HTR-8/SVneo (cell line): ENCODE measurements around the gene PRR22.

Experiments used
- DNase-seq: peaks from one replicate; pipeline ENCODE4 v3.0.0; 2011; ENCODE audit warnings: low spot score, mixed read lengths; ENCODE audit not compliant: insufficient read length
- FAIRE-seq: peaks from 2 replicates; lab custom pipeline; 2011; peaks lifted over from hg19 to GRCh38; lab: Jason Lieb, UNC

The PRR22 gene

DNA sequence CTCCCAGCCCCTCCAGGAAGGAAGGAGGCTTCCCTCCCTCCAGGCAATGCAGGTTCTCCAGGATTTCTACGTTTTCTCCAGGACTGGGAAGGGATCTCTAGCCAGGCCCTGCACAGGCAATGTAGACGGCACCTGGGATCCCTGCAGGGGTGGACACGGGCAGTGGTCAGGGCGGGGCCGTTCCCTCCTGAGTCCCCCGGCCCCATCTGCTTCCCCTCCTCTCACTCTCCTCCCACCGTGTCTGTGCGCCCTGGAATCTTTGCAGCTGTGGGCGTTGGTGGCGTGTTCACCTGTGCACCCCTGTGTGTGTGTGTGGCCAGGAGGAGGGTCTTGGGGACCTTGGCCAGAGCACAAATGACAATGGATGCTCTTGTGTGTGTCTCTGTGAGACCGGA is 30.3 kb upstream of the PRR22 start:
- no peak for DNase-seq
- no peak for FAIRE-seq

DNA sequence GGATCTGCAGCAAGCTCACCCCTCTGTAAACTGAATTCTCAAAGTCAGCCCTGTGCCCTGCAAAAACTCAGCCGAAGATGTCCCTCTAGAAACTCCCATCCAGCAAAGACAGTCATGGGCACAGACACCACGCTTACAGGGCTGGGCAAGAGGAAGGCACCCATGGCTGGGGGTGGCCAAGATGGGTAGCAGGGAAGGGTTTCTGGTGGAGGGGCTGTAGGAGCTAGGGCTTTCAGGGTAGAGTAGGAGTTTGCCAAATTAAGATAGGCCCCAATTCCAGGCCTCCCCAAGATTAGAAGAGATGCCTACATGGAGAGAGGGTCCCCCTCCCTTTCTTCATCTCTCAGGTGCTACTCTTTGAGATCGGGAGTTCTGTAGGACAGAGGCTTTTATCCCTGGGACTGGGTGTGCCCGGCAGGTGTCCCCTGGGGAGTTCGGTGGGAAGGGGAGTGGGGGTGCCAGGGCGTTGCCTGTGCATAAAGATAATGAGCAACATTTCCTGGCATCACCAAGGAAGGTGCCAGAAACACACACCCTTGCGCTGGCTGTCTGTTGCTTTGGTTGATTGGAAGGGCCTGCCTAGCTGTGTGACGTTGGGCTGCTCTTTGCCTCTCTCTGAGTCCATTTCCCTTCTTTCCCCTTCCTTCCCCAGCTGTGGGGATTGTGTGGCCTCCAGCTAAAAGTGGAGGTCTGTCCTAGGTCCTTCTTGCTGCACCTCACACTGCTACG is 29.7 kb upstream of the PRR22 start:
- DNase-seq (no peak), FAIRE-seq (no peak)

DNA sequence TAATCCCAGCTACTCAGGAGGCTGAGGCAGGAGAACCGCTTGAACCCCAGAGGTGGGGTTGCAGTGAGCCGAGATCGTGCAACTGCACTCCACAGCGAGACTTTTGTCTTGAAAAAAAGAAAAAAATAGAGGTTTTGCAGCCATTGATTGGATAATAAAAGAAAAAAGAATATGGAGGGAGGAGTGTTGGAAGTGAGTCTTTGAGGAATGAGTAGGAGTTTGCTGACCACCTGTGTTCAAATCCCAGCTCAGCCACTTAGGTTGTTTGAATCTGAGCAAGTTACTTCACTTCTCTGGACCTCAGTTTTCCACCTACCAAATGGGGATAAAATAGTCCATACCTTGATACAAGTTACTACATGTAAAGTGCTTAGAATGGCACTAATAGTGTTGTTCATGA is 26.6 kb upstream of the PRR22 start:
- FAIRE-seq (no peak), DNase-seq (no peak)

DNA sequence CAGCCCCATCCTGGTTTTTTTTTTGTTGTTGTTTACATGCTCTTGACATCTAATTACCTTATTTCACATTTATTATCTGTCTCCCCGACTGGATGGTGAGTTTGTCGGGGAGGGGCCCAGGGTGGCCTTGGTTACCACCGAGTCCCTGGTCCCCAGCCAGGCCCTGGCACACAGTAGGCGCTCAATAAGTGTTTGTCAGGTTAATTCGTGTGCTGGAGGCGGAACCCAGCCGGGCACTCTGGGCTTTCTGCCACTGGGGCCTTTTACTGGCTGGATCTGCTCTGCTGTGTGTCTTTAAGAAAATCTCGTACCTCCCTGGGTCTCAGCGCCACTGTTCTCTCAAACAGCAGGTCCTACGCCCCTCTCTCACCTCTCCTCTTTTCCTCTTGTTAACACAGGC is 24.9 kb upstream of the PRR22 start:
- FAIRE-seq = no peak
- no peak for DNase-seq

DNA sequence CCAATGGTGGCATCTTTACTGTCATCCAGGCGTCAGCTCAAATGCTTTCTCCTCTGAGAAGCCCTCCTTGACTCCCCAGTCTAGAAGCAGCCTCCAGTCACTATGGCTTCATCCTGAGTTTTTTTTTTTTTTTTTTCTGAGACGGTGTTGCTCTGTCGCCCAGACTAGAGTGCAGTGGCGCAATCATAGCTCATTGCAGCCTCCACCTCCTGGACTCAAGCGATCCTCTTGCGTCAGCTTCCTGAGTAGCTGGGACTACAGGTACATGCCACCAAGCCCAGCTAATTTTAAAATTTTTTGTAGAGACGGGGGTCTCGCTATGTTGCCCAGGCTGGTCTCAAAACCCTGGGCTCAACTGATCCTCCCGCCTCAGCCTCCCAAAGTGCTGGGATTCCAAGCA is 24.5 kb upstream of the PRR22 start:
- no peak for DNase-seq
- no peak for FAIRE-seq

DNA sequence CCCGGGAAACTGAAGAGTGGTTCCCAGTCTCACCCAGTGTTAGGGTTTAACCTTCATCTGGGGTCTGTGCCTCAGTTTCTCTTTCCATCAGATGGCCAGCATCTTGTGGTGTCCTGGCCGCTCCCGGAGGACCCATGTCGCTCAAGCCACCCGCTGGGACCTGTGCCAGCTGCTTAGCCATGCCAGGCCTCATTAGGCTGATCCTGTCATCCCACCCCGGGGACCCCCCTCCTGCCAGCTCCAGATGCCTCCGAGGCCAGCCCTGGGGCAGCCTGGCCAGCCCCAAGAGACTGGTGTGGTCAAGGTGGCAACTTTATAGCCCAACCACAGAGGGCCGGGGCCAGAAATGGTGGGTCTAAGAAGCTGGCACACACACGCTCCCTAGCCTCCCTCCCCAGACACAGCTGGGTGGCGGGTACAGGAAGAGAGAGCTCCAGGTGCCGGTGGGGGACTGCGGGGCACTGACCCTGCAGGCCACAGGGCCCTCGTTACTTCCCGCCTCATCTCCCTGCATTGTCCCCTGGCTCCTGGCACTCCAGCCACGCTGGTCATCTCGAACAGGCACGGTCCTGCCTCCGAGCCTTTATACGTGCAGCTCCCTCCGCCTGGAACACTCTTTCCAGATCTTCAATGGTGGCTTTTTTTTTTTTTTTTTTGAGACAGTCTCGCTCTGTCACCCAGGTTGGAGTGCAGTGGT is 23.7 kb upstream of the PRR22 start:
- no peak for DNase-seq
- FAIRE-seq = no peak

DNA sequence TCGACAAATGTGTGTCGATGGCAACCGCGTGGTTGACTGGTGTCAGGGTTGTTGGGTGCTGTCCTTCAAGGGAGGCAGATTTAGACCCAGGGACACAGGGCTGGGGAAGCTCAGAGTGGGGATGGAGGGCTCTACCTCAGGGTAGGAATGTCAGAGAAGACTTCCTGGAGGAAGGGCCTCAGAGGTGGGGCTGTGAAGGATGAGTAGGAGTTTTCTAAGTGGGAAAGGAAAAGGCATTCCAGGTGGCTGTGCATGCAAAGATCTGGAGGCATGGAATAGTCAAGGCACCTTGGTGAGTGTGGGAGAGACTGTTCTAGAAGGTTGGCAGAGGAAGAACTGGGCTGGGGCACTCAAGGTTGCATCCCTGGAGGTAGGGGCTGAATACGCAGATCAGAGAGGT is 22.4 kb upstream of the PRR22 start:
- FAIRE-seq = no peak
- DNase-seq = no peak

DNA sequence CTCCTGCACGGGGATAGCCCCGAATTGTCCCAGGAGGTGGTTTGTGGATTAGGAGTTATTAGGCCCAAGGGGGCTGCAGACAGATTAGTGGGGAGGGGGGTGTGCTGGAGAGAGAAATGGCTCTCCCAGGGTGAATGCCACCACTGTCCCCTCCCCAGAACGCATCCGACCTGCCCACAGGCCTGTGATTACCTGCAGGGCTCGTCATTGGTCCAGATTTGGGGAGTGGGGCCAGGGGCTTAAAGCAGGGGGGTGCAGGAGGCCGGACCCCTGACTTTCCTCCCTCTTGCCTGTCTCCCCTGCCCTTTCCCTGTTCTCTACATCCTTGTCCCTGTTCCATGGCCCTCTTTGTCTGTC is 21.6 kb upstream of the PRR22 start:
- DNase-seq (no peak), FAIRE-seq (no peak)

DNA sequence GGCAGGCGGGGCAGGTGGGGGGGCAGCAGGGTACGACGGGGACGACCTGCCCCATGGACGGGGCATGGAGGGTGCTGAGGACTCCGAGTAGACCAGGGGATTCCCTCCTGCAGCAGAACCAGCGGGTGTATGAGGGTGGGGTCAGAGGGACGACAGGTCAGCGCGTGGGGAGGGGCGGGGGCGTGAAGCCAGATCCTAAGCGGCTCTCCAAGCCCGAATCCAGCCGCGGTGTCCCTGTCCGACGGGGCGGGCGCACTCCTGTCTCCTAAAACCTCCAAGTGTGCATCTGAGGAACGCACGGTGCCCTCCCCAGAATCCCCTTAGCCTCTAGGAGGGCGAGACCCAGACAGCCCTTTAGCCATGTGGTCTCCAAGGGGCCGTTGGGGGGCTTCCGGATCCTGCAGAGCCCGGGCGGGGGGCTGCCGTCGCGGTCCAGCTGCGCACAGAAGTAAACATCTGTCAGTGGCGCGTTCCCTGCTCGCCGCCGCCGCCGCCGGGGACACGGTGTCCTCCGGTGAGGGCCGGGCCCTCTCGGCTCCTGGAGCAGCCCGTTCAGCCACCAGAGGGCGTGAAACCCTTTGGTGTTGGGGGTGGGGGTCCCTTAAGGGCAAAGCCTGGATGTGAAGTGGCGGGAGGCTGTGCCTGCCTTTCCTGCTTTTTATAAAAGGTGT is 21.1 kb upstream of the PRR22 start:
- no peak for FAIRE-seq
- DNase-seq = peak; percentile 60

DNA sequence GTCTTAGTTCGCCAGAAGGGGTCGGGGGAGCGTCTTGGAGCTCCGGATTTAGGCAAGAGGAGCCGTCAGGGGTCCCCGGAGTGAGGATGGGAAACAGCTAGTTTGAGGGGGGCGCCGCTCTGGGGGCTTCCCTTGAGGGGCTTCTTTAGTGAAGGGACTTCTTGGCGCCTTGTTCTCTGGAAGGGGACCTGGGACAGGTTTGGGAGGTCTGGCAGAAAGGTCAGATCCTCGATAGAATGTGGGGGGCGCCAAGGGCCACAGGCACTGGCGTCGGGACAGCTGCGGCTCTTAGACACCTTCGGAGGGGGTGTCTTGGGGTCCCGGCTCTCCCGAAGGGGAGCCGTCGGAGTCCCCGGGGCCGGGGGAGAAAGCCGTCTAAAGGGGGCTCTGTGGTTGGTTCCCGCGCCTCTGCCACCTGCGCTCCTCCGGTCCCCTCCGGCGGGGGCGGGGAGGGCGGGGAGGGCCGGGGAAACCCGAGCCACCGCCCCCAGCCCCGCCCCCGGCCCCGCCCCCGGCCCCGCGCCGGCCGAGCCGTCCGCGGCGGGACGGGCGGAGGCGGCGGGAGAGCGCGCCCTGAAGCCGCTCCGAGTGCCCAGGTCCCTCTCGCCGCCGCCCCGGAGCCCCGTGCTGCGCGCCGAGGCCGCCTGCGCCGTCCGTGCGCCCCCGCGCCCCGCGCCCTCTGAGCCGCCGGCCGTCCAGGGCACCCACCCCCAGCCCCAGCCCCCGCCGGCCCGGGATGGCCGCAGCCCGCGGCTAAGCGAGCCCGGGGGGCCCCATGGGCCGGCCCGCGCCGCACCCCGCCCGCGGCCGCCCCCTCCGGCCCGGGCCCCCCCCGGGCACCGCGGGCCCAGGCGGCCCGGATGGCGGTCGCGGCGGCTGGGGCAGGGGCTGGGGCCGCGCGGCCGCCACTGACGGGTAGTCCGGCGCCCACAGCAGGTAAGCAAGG is 20.2 kb upstream of the PRR22 start, which contains the start of gene NRTN:
TSS of gene NRTN (plus strand) at position 552 of the 946 bp plus-strand sequence. CDS start 19,099 bp downstream, outside the sequence.
- no peak for FAIRE-seq
- DNase-seq = no peak

DNA sequence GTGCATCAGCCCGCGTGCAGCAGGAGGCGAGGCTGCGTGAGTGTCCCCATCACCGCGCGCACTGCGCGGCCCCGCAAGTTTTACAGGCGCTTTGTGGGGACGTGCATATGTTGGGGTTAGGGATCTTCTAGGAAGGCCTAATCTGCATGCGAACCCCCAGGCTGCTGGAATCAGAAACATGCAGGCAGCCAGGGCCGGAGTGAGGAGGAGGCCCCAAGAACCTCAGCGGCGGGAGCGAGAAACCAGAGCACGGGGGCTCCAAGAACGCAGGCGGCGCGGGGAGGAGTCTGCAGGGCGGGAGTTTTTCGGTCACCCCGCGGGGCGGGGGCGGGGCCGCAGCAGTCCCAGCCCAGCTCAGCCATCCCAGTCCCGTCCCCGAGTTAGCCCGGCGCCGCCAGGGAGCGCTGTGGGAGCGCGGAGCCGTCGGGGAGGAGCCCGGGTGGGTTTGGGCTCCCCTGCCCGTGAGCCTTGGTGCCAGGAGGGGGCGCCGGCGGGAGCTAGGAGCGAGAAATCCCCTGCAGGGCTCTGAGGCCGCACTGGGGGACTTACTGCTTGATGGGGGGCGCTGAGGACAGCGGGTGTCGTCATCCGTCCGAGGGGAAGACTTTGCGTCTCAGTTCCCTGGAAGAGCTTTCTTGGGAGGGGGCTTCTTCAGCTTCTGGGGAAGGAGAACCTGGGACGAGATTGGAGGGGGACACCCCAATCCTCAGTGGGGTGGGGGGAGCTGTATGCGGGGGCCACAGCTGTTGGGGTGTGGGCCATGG is 19.4 kb upstream of the PRR22 start:
- DNase-seq = peak; percentile 92
- peak; percentile 48 for FAIRE-seq

DNA sequence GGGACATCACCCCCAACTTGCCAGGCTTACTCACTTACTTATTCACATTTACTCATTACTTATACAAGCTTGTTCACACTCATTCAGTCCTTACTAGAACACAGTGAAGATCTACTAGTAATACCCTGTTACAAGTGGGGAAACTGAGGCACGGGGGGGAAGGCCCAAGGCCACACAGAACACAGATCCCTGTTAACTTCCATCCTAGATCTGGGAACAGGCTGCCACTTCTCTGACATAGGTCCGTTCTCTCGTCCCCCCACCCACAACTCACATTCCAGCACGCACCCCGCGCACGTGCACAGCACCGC is 18.9 kb upstream of the PRR22 start:
- FAIRE-seq (no peak), DNase-seq (no peak)

DNA sequence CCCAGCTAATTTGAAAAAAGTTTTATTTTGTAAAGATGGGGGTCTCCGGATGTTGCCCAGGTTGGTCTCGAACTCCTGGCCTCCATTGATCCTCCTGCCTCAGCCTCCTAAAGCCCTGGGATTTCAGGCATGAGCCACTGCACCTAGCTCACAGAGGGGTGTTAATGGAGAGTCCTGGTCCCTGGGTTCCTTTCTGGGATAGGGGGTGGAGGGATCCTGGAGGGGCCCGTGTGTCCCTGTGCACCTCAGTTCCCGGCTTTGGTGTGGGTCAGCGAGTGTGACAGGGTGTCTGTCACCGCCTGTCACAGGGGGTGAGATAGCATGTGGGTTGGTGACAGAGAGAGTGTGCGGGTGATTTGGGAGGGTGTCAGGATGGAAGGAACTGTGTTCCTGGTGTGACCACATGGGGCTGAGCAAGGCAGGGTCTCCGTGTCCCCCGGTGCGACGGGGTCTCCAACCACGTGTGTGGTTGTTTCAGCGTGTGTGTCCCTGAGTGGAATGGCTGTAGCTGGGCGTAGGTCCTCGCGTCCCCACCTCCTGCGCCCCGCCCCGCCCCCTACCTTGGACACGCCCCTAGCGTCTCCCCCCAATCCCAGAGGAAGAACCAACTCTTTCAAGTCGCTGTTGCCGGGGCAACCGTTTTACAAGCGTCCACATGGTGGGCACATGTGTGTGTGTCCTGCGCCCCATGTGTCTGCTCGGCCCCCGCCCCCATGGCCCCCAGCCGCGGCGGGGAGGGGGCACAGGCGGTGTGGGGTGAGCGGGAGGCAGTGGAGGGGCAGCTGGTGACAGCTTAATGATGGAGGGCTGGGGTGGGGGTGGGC is 17.5 kb upstream of the PRR22 start:
- FAIRE-seq (no peak), DNase-seq (no peak)

DNA sequence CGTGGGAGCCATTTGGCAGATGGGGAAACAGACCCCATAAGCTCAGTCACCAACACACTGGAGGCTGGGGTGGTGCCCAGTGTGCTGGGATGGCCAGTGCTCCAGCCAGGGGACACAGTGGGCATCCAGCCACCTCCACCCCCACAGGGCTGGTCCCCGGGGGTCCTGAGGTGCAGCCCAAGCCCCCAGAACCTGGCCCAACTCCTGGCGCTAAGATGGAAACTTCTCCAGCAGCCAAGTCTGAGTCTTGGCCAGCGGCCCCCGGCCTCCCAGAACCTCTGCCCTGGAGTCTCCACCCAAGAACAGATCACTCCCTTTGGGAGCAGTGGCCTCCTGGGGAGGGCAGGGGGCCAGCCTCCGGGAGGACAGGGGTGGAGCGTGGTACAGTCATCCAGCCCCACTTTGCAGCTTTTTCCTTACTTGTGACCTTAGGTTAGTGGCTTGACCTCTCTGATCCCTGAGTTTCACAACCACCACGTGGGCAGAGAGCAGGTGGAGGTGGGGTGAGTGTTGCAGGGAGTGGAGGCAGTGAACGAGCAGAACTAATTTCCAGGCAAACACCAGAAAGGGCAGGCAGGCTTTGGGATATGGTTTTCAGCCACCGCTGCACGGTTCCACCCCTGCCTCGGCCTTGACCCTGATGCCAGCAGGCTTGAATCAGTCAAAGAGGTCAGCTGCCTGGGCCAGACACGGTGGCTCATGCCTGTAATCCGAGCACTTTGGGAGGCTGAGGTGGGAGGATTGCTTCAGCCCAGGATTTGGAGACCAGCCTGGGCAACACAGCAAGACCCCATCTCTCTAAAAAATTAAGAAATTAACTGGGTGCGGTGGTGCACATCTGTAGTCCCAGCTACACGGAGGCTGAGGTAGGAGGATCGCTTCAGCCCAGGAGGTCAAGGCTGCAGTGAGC is 16.1 kb upstream of the PRR22 start:
- FAIRE-seq = no peak
- DNase-seq = no peak

DNA sequence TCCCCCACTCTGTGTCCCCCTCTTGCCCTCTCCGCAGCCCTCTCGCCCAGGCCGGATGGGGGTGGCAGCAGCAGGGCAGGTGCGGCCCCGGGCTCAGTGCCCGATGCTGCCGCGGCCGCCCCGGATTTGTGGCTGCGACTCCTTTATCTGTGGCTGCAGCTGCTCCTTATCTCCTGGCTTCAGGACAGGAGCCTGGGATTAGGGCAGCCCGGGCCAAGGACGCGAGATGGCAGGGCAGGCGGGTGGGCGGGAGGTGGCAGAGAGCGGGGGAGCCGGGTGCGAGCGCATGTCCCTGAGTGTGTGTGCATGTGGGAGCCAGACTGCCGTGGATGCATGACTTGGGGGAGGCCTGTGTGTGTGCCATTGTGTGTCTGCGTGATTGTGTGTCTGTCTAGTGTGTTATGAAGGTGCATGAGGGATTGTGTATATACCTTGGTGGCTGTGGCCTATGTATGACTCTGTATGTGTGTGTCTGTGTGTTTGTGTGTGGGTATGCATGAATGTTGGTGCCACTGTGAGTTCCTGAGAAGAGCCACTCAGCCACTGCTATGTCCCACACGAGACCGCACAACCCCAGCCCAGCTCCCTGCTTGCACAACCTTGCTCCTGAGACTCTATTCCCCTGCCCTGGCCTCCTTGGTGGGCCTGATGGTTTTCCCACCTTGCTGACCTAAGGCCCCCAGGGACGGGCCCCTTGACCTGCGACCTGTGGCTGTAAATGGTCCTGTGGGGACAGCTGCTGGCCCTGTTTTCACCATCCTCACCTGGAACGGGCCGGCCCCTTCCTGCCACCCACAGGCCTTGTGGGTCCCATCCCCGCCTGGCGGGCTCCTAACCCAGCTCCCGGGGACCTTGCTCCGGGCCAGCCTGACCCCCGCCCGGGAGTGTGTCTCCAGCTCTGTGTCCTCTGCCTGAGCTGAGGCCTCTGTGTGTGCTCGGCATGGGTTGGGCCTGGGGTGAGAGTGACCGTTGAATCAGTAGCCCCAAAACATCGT is 15.0 kb upstream of the PRR22 start:
- DNase-seq (no peak), FAIRE-seq (no peak)

DNA sequence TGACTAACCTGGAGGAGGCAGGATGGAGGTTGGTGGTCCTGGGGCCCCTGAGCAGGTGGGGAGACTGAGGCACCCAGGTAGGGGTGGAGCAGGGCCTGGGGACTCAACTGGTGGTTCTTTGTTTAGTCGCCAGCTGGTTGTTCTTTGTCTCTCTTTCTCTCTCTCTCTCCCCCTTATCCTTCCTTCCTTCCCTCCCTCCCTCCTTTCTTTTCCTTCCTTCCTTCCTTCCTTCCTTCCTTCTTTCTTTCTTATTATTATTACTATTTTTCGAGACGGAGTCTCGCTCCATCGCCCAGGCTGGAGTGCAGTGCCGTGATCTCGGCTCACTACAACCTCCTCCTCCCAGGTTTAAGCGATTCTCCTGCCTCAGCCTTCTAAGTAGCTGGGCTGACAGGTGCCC is 13.7 kb upstream of the PRR22 start:
- FAIRE-seq = no peak
- DNase-seq = no peak

DNA sequence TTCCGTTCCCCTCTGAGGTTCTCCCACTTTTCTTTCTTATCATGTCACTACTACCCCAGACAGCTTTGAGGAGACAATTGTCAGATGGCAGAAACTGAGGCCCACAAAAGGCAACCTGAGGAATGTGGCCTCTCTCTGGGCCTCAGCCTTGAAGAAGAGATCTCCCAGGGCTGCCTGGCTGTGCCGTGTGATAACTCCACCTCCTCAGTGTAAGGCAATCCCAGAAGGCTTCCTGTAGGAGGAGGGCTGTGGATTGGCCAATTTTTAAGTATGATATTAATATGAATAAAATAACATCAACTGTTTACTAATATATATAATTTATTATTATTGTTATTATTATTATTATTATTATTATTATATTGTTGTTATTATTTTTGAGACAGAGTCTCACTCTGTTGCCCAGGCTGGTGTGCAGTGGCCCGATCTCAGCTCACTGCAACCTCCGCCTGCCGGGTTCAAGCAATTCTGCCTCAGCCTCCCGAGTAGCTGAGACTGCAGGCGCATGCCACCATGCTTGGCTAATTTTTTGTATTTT is 10.9 kb upstream of the PRR22 start:
- FAIRE-seq = no peak
- no peak for DNase-seq
